Measurements from ENCODE around the gene SCFD2.

Gene SCFD2

DNA sequence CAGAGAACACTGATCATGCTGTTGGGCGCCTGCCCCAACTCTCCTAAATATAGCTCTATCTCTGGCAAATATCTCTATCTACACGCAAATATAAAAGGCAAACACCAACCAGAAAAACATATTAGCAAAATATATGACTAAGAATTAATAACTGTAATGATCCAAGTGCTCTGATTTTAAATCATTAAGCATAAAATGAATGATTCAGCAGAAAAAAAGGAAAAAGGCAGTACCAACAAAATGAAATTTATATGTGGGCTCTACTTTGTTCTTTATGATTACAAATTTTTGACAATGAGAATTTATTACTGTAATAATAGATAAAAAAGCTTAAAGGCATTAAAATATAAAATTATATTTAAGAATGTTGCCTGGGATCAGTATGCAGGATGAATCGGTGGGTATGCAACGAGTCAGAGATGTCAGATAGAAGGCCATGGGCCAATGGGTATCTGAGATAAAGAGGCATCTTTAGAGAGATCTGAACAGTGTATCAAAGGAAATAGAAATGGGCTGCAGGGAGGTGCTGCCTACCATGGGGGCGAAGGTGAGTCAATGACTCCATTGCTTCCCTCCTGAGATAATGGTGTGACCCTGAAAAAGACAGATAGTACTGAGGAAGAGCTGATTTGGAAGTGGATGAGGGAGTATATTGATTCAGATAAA, 234.8 kb downstream of the SCFD2 start:
- H3K4me1 ChIP-seq (ENCODE audit: control insufficient read depth, insufficient read depth, low read length): no peaks in the 10 kb centered on the region
- no peak overlapping the region for H3K4me3 ChIP-seq (ENCODE audit: insufficient read depth, low read depth, low read length)
- H3K9me3 ChIP-seq (ENCODE audit: control insufficient read depth, low read length): no peaks in the 10 kb centered on the region
- no peaks in the 10 kb centered on the region for H3K27me3 ChIP-seq (ENCODE audit: control insufficient read depth, insufficient read depth, low read length, poor library complexity, severe bottlenecking)
- no peak overlapping the region for H3K27ac ChIP-seq (ENCODE audit: insufficient read depth, low read depth, low read length, poor library complexity, severe bottlenecking)
- WGBS, 2 experiments: 91 to 92% methylated on average over 3 of the region's 5 CpGs
- no peaks in the 10 kb centered on the region for H3K36me3 ChIP-seq (ENCODE audit: control insufficient read depth, insufficient read depth, low read length)

DNA sequence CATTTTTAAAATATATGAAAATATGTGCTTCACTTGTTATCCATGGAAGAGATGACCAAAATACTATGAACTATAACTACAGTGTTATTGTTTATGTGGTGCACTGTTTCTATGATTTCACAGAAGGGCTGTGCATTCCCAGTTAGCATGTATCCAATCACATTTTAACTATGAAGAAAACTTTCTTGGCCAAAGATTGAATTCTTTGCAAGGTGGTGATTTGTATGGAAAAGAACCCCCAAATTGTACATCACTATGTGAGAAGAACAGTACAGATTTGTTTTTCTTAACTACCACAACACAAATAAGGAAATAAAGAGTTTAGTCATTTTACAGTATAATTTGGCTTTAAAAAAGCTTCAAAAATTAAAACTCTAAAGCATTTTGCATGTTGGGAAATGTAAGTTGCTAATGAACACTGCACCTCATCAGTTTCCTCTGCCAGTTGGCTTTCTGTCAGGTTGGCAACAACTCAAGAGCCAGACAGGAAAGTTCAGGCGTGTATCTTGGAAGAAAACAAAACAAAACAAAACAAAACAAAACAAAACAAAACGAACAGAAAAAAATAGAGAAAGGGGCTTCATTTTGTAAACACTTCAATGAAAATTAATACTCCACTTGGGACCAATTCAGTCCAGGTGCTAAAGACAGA, 237.0 kb downstream of the SCFD2 start:
- no peak overlapping the region for H3K4me3 ChIP-seq (ENCODE audit: insufficient read depth, low read depth, low read length)
- no peak overlapping the region for H3K27ac ChIP-seq (ENCODE audit: insufficient read depth, low read depth, low read length, poor library complexity, severe bottlenecking)
- H3K9me3 ChIP-seq (ENCODE audit: control insufficient read depth, low read length): no peaks in the 10 kb centered on the region
- H3K36me3 ChIP-seq (ENCODE audit: control insufficient read depth, insufficient read depth, low read length): no peaks in the 10 kb centered on the region
- no peaks in the 10 kb centered on the region for H3K4me1 ChIP-seq (ENCODE audit: control insufficient read depth, insufficient read depth, low read length)
- H3K27me3 ChIP-seq (ENCODE audit: control insufficient read depth, insufficient read depth, low read length, poor library complexity, severe bottlenecking): no peaks in the 10 kb centered on the region
- WGBS, 2 experiments: 77 to 92% methylated on average over 2 of the region's 2 CpGs

- WGBS, 2 experiments: 89 to 96% methylated on average over 3 to 4 of the region's 4 CpGs
- H3K9me3 ChIP-seq (ENCODE audit: control insufficient read depth, low read length): no peaks in the 10 kb centered on the region
- H3K36me3 ChIP-seq (ENCODE audit: control insufficient read depth, insufficient read depth, low read length): no peaks in the 10 kb centered on the region
- no peak overlapping the region for H3K4me3 ChIP-seq (ENCODE audit: insufficient read depth, low read depth, low read length)
- H3K27ac ChIP-seq (ENCODE audit: insufficient read depth, low read depth, low read length, poor library complexity, severe bottlenecking): no peak overlapping the region
- H3K4me1 ChIP-seq (ENCODE audit: control insufficient read depth, insufficient read depth, low read length): no peaks in the 10 kb centered on the region
- H3K27me3 ChIP-seq (ENCODE audit: control insufficient read depth, insufficient read depth, low read length, poor library complexity, severe bottlenecking): no peaks in the 10 kb centered on the region
Measured at GRCh38 chr4:53128231-53128630, 237.6 kb downstream of the SCFD2 start.

- 88 to 94% methylated on average over 5 of the region's 5 CpGs for WGBS, 2 experiments
Measured at GRCh38 chr4:53127365-53127764, 238.5 kb downstream of the SCFD2 start.

GRCh38 chr4:53126099-53126498, 239.8 kb downstream of the SCFD2 start:
- Histone ChIP-seq H3K4me3 (ENCODE audit: insufficient read depth, low read depth, low read length) (no peak overlapping the region), H3K9me3 (ENCODE audit: control insufficient read depth, low read length) (no peaks in the 10 kb centered on the region), H3K27ac (ENCODE audit: insufficient read depth, low read depth, low read length, poor library complexity, severe bottlenecking) (no peak overlapping the region), H3K4me1 (ENCODE audit: control insufficient read depth, insufficient read depth, low read length) (peaks cover 13% of the 10 kb centered on the region), H3K27me3 (ENCODE audit: control insufficient read depth, insufficient read depth, low read length, poor library complexity, severe bottlenecking) (no peaks in the 10 kb centered on the region), H3K36me3 (ENCODE audit: control insufficient read depth, insufficient read depth, low read length) (no peaks in the 10 kb centered on the region)
- 95 to 96% methylated on average over 5 of the region's 5 CpGs for WGBS, 2 experiments

More at GRCh38 chr4:53127365-53127764, 238.5 kb downstream of the SCFD2 start:
- Histone ChIP-seq H3K4me3 (ENCODE audit: insufficient read depth, low read depth, low read length) (no peak overlapping the region), H3K27ac (ENCODE audit: insufficient read depth, low read depth, low read length, poor library complexity, severe bottlenecking) (no peak overlapping the region), H3K4me1 (ENCODE audit: control insufficient read depth, insufficient read depth, low read length) (peaks cover 2% of the 10 kb centered on the region), H3K36me3 (ENCODE audit: control insufficient read depth, insufficient read depth, low read length) (no peaks in the 10 kb centered on the region), H3K9me3 (ENCODE audit: control insufficient read depth, low read length) (no peaks in the 10 kb centered on the region), H3K27me3 (ENCODE audit: control insufficient read depth, insufficient read depth, low read length, poor library complexity, severe bottlenecking) (no peaks in the 10 kb centered on the region)

DNA sequence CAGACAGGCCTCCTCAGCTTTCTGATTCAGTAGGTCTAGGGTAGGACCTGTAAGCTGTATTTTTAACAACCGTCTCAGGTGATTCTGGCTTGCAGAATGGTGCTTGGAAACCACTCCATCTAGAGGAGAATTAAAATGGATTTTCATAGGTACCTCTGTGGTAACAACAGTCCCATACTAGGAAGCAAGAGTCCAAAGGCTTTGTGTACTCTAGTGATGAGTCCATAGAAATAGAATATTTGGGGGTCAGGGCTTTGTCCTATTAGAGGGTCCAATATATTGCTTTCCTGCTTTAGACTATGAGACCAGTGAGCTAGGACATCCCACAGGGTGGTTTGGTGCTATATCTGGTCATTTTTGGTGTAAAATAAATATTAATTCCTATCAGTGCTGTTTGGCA, 242.0 kb downstream of the SCFD2 start:
- H3K27ac ChIP-seq (ENCODE audit: insufficient read depth, low read depth, low read length, poor library complexity, severe bottlenecking): no peak overlapping the region
- no peaks in the 10 kb centered on the region for H3K36me3 ChIP-seq (ENCODE audit: control insufficient read depth, insufficient read depth, low read length)
- no peaks in the 10 kb centered on the region for H3K9me3 ChIP-seq (ENCODE audit: control insufficient read depth, low read length)
- H3K4me3 ChIP-seq (ENCODE audit: insufficient read depth, low read depth, low read length): no peak overlapping the region
- WGBS, 2 experiments: 93 to 97% methylated on average over 1 of the region's 1 CpG
- H3K27me3 ChIP-seq (ENCODE audit: control insufficient read depth, insufficient read depth, low read length, poor library complexity, severe bottlenecking): no peaks in the 10 kb centered on the region
- peaks cover 26% of the 10 kb centered on the region for H3K4me1 ChIP-seq (ENCODE audit: control insufficient read depth, insufficient read depth, low read length)

- no peaks in the 10 kb centered on the region for H3K9me3 ChIP-seq (ENCODE audit: control insufficient read depth, low read length)
- H3K4me3 ChIP-seq (ENCODE audit: insufficient read depth, low read depth, low read length): no peak overlapping the region
- peaks cover 26% of the 10 kb centered on the region for H3K4me1 ChIP-seq (ENCODE audit: control insufficient read depth, insufficient read depth, low read length)
- 84 to 97% methylated on average over 2 of the region's 2 CpGs for WGBS, 2 experiments
- H3K36me3 ChIP-seq (ENCODE audit: control insufficient read depth, insufficient read depth, low read length): no peaks in the 10 kb centered on the region
- H3K27ac ChIP-seq (ENCODE audit: insufficient read depth, low read depth, low read length, poor library complexity, severe bottlenecking): no peak overlapping the region
- H3K27me3 ChIP-seq (ENCODE audit: control insufficient read depth, insufficient read depth, low read length, poor library complexity, severe bottlenecking): no peaks in the 10 kb centered on the region
Measured at GRCh38 chr4:53123171-53123570, 242.7 kb downstream of the SCFD2 start.

DNA sequence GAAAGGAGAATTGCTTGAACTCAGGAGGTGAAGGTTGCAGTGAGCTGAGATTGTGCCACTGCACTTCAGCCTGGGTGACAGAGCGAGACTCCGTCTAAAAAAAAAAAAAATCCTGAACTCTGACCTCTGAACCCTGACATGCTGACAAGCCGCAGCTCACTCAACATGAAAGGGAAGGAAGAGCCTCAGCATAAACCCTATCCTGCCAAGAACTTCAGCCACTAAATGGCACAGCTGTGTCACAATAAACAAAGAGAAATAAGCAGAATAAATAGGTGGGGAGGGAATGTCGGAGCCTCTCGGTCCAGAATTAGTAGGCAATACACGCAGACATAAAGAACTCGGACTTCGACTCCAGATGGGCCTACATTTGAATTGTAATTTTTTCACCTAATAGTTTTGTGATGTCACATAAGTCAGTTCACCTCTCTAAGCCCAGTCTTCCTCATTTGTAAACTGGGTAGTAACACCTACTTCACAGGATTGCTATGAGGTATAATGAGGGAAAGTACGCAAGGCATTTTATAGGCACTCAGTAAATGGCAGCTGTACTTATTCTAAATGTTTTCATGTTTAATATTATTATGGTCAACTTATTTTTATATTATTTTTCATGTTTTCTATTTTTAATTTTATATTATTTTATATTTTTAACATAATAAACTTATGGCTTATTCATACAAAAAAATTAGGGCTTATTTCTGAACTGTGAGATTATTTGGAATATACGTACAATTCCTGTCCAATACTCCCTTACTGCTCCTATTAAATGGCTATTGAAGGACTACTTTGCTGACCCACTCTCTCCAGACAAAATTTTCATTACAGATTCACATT, 243.4 kb downstream of the SCFD2 start:
- Histone ChIP-seq H3K4me3 (ENCODE audit: insufficient read depth, low read depth, low read length) (no peak overlapping the region), H3K9me3 (ENCODE audit: control insufficient read depth, low read length) (no peaks in the 10 kb centered on the region), H3K27me3 (ENCODE audit: control insufficient read depth, insufficient read depth, low read length, poor library complexity, severe bottlenecking) (no peaks in the 10 kb centered on the region), H3K36me3 (ENCODE audit: control insufficient read depth, insufficient read depth, low read length) (no peaks in the 10 kb centered on the region), H3K27ac (ENCODE audit: insufficient read depth, low read depth, low read length, poor library complexity, severe bottlenecking) (no peak overlapping the region), H3K4me1 (ENCODE audit: control insufficient read depth, insufficient read depth, low read length) (peaks cover 26% of the 10 kb centered on the region)
- WGBS, 2 experiments: 89 to 93% methylated on average over 10 of the region's 10 CpGs

- Histone ChIP-seq H3K27ac (ENCODE audit: insufficient read depth, low read depth, low read length, poor library complexity, severe bottlenecking) (no peak overlapping the region), H3K4me3 (ENCODE audit: insufficient read depth, low read depth, low read length) (no peak overlapping the region), H3K27me3 (ENCODE audit: control insufficient read depth, insufficient read depth, low read length, poor library complexity, severe bottlenecking) (no peaks in the 10 kb centered on the region), H3K36me3 (ENCODE audit: control insufficient read depth, insufficient read depth, low read length) (no peaks in the 10 kb centered on the region), H3K4me1 (ENCODE audit: control insufficient read depth, insufficient read depth, low read length) (peaks cover 26% of the 10 kb centered on the region), H3K9me3 (ENCODE audit: control insufficient read depth, low read length) (no peaks in the 10 kb centered on the region)
- WGBS, 2 experiments: 90 to 95% methylated on average over 6 of the region's 6 CpGs
Measured at GRCh38 chr4:53121264-53121865, 244.5 kb downstream of the SCFD2 start.

GRCh38 chr4:53120778-53121177, 245.1 kb downstream of the SCFD2 start:
- Histone ChIP-seq H3K9me3 (ENCODE audit: control insufficient read depth, low read length) (no peaks in the 10 kb centered on the region), H3K27me3 (ENCODE audit: control insufficient read depth, insufficient read depth, low read length, poor library complexity, severe bottlenecking) (no peaks in the 10 kb centered on the region), H3K36me3 (ENCODE audit: control insufficient read depth, insufficient read depth, low read length) (no peaks in the 10 kb centered on the region), H3K4me1 (ENCODE audit: control insufficient read depth, insufficient read depth, low read length) (peaks cover 26% of the 10 kb centered on the region), H3K4me3 (ENCODE audit: insufficient read depth, low read depth, low read length) (no peak overlapping the region), H3K27ac (ENCODE audit: insufficient read depth, low read depth, low read length, poor library complexity, severe bottlenecking) (no peak overlapping the region)
- 84 to 87% methylated on average over 5 to 6 of the region's 6 CpGs for WGBS, 2 experiments
